ENCODE measurements around the gene MACROD2. TPM values are rescaled to one million over a fixed set of nuclear protein-coding genes. Genes with fewer than 3 reads are reported as not detected.

The MACROD2 gene
- total and polyA plus RNA-seq, 2 of the 4 experiments (the other 2 are of a cell fraction): not detected

GRCh38 chr20:14855171-14855570 lies 859.9 kb downstream of the MACROD2 start:
- intact Hi-C loops (cut with micrococcal nuclease): no loop called here
- BruUV-seq (replicated peaks): no TSS peak
- no peak overlapping the region for H2BK20ac ChIP-seq (ENCODE audit: low read depth, low read length)
- no peak overlapping the region for H3K14ac ChIP-seq (replicated peaks; ENCODE audit: low read depth, low read length)
- no peak overlapping the region for H2BK5ac ChIP-seq (ENCODE audit: low read depth, low read length, poor library complexity, severe bottlenecking)
- DNase-seq (no peak), ATAC-seq (ENCODE audit: low read depth) (no peak)
- ChIA-PET CTCF (no interaction called here), POLR2A (ENCODE audit: unreplicated experiment) (no interaction called here)
- no peak overlapping the region for H2AK9ac ChIP-seq (replicated peaks; ENCODE audit: low read depth, low read length, poor library complexity)
- H3K27ac ChIP-seq (ENCODE audit: insufficient read depth, low read length): no peak overlapping the region
- H4K91ac ChIP-seq (ENCODE audit: insufficient read depth, low read depth, low read length): no peak overlapping the region
- H3K23ac ChIP-seq (ENCODE audit: low read depth, low read length): no peak overlapping the region
- no peak overlapping the region for H3K18ac ChIP-seq (ENCODE audit: low read depth, low read length)
- no peaks in the 10 kb centered on the region for H3K79me1 ChIP-seq (ENCODE audit: low read depth in 1 of 2, low read length in 2 of 2)
- H3K36me3 ChIP-seq (ENCODE audit: control insufficient read depth, insufficient read depth, low read length): no peaks in the 10 kb centered on the region
- no CpG with 5 or more reads among the region's 2 CpGs for WGBS, 2 experiments (ENCODE audit: extremely low coverage in 2 of 2, insufficient read length in 1 of 2)
- H3K9ac ChIP-seq (ENCODE audit: low read depth, low read length): no peak overlapping the region
- TF ChIP-seq MXI1 (IDR thresholded peaks at IDR 0.05; ENCODE audit: borderline replicate concordance, low read depth, low read length) (no peak), FOS (IDR thresholded peaks at IDR 0.05; ENCODE audit: low read depth, low read length) (no peak), RFX5 (IDR thresholded peaks at IDR 0.05; ENCODE audit: low read depth, low read length) (no peak), POLR2A (IDR thresholded peaks at IDR 0.05; ENCODE audit: low read depth, low read length) (no peak), RCOR1 (IDR thresholded peaks at IDR 0.05; ENCODE audit: insufficient replicate concordance, low read length) (no peak), USF2 (IDR thresholded peaks at IDR 0.05; ENCODE audit: low read depth, low read length) (no peak), MAFK (IDR thresholded peaks at IDR 0.05; ENCODE audit: low read depth, low read length) (no peak), NFE2L2 (IDR thresholded peaks at IDR 0.05; ENCODE audit: low read depth, low read length) (no peak), BHLHE40 (IDR thresholded peaks at IDR 0.05; ENCODE audit: low read depth, low read length) (no peak), CTCF (conservative IDR thresholded peaks at IDR 0.05; ENCODE audit: low read depth, low read length) (no peak), CEBPB (IDR thresholded peaks at IDR 0.05; ENCODE audit: low read depth, low read length) (no peak), SMC3 (IDR thresholded peaks at IDR 0.05; ENCODE audit: low read depth, low read length) (no peak), RAD21 (IDR thresholded peaks at IDR 0.05; ENCODE audit: low read length) (no peak), MAZ (IDR thresholded peaks at IDR 0.05; ENCODE audit: borderline replicate concordance, low read depth, low read length) (no peak), ELK1 (IDR thresholded peaks at IDR 0.05; ENCODE audit: borderline replicate concordance, low read depth, low read length) (no peak), CHD1 (IDR thresholded peaks at IDR 0.05; ENCODE audit: low read depth, low read length) (no peak)
- peaks cover 2% of the 10 kb centered on the region; the same call in 1 of the 2 replicates for H3K9me3 ChIP-seq (ENCODE audit: control insufficient read depth, insufficient read depth, low read length)
- in situ Hi-C loops (cut with MboI; ENCODE audit: low sequenced_read_pairs): no loop called here
- no peak overlapping the region for H3K4me3 ChIP-seq (ENCODE audit: insufficient read depth, low read depth, low read length)
- H4K20me1 ChIP-seq (ENCODE audit: insufficient read depth, low read length): no peaks in the 10 kb centered on the region
- H3K56ac ChIP-seq (ENCODE audit: extremely low read depth, insufficient read depth, low read length): no peak overlapping the region
- no peak overlapping the region for H2BK120ac ChIP-seq (ENCODE audit: low read depth, low read length)
- no peak overlapping the region for H3K4ac ChIP-seq (ENCODE audit: low read depth, low read length)
- H3K4me1 ChIP-seq (ENCODE audit: control insufficient read depth, insufficient read depth, low read length): no peaks in the 10 kb centered on the region
- H2BK15ac ChIP-seq (ENCODE audit: low read depth, low read length): no peak overlapping the region
- no peak overlapping the region for H4K8ac ChIP-seq (ENCODE audit: low read depth in 2 of 2, low read length in 2 of 2)
- dilution Hi-C loops (cut with HindIII; ENCODE audit: low sequenced_read_pairs, unreplicated experiment): no loop called here
- no peaks in the 10 kb centered on the region for H3K9me1 ChIP-seq (ENCODE audit: insufficient read depth, low read length)
- H2AFZ ChIP-seq (replicated peaks; ENCODE audit: low read length, poor library complexity): no peak overlapping the region
- H3K27me3 ChIP-seq (ENCODE audit: control insufficient read depth, insufficient read depth, low read length): no peaks in the 10 kb centered on the region
- no peak overlapping the region for H3K4me2 ChIP-seq (ENCODE audit: low read depth, low read length)
- H2AK5ac ChIP-seq (ENCODE audit: low read depth, low read length): no peak overlapping the region
- H4K5ac ChIP-seq (ENCODE audit: low read depth, low read length): no peak overlapping the region

Data from IMR-90 (cell line).